Stimulated activated CD8-positive, alpha-beta memory T cell treated with anti-CD3 and anti-CD28 coated beads, Interleukin-15, amount 100 ng/mL, for 1 hour (primary cell): ENCODE results near the gene YJEFN3.

Experiments used
- DNase-seq: peaks from one replicate; pipeline ENCODE4 v3.0.0-alpha.2; 2020; ENCODE audit warnings: low read depth

Gene YJEFN3

DNA sequence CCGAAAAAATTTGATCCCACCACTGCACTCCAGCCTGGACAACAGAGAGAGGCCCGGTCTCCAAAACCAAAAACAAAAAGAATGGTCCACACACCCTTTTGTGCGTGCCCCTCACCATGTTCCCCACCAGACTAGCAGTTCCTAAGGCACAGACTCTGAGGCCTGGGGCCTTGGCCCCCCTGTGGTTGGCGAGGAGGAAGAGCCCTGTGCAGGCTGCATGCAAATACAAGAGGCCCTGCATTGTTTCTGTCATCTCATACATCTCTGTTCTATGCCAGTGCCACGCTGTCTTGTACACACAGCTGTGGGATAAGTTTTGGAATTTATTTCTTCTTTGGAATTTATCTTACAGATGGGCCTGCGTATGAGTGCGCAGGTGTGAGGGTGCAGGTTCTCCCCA is 4.7 kb upstream of the YJEFN3 start:
- no peak for DNase-seq

DNA sequence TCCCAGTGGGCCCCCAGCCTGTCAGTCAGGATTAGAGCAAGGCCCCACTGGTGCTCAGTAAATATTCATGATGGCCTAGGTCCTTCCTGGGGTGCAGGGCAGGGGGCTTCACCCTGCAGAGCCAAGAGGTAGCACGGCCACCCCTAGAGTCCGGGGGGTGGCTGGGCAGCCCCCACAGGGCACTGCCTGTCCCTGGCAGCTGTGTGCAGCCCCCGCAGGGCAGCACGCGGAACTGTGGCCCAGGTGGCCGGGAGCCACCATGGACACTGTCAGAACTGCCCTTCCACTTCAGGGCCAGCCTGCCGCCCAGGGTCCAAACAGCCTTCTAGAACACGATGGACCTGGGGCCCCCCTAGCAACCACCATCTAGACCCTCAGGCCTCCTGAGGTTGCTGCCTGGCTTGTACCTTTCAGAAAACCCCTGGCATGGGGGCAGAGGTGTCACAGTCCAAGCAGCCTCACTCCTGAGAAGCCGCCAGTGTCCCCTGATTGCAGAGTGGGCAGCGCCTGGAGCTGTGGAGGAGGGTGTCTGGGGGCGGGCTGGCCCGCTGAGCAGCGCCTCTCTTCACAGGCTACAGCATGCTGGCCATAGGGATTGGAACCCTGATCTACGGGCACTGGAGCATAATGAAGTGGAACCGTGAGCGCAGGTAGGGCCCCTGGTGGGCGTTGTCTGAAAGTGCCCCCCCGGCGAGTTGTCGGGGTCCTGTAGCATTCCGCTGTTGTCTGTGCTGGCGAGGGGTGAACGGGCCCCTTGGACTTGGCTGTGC is 2.9 kb upstream of the YJEFN3 start:
- no peak for DNase-seq

DNA sequence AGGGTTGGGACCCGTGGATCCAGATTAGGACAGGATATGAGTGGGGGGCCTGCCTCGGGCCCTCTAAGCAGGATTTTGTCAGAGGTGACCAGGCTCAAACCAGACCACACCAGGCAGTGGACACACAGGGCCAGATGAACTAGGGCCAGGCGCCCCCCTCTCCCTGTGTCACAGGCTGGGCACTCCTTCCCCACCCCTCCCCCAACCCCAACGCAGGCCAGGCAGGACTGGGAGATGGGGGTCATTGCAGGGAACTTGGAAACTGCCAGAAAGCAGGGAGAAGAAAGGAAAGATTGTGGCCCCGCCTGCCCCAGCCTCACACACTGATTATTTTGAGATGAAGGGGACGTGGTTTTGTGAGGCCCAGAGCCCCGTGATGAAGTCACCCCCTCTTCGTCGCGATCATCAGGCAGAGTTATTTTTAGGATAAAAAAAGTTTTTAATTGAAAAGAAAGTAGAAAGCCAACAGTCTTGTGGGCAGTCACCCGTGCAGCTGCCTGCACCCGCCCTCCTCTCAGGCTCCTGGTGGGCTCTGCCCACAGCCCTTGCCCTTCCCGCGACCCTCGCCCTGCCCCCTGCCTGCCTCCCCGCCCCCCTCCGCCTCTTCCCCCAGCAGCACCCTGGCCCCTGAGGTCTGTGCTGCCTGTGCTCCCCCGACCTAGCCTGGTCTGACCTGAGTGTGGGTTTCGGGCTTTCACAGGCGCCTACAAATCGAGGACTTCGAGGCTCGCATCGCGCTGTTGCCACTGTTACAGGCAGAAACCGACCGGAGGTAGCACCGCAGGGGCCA is 1.9 kb upstream of the YJEFN3 start:
- no peak for DNase-seq

DNA sequence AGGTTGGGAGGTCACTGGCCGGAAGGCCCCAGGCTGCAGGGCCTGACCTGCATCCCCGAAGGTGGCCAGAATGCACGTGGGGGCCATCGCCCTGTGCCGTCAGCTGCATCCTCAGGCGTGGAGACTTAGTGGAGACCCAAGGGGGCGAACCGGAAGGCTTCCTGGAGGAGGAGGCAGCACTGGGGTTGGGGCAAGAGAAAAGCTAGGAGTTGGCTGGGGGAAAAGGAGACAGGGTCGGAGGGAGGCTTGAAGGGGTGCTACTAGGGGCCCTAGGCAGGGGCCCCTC is 1.4 kb upstream of the YJEFN3 start:
- no peak for DNase-seq

DNA sequence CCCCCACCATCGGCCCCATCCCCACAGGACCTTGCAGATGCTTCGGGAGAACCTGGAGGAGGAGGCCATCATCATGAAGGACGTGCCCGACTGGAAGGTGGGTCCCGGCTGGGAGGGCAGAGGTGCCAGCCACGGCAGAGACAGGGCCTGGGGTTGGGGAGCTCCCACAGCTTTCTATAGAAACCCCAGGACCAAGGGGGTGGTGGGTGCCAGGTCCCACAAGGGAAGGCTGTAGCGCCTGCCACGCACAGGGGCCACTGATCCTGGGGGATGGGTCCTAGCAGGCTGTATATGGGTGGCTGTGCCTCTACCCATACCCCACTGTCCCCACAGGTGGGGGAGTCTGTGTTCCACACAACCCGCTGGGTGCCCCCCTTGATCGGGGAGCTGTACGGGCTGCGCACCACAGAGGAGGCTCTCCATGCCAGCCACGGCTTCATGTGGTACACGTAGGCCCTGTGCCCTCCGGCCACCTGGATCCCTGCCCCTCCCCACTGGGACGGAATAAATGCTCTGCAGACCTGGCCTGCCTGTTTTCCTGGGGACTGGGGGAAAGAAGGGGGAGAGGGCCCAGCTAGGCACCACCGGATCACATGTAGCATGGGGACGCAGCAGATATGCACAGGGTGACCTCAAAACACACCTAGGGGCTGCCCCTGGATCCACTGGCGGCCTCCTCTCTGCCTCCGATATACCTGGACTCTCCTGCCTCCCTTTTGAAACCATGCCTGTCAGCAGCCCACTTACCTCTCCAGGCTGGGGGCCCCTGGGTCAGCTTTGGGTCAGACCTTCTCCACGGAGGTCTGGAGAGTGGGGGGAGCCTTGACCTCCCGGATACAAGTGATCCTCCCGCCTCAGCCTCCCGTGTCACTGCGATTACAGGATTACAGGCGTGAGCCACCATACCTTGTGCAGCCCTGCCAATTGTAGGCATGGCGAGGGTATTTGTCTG is 761 bp upstream of the YJEFN3 start:
- no peak for DNase-seq

DNA sequence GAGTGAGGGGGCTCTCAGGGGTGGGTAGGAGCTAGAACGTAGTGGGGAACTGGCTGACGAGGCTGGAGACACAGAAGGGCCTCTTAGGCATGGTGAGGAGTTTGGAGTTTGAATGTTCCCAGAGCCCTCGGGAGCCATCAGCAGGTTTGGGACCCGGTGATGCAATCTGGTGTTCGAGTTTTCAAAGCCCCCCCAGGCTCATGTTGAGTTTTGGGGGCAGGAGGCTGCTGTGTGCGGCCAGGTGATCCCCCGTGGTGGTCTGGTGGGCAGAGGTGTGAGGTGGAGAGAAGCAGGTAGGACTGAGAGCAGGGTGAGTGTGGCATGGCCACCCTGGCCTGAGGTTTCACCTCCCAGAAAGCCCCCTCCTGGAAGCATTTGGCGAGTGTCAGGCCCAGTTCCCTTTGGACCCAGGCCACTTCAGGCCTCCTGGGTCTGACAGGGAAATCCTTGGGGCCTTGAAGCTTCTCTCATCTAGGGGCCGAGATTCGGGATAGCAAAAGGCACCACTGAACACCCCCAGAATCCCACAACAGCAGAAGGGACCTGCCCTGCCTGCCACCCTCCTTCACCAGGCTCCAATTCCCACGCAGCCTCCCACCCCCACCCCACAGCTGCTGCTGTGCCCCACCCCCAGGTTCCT is 1.2 kb downstream of the YJEFN3 start:
- no peak for DNase-seq

DNA sequence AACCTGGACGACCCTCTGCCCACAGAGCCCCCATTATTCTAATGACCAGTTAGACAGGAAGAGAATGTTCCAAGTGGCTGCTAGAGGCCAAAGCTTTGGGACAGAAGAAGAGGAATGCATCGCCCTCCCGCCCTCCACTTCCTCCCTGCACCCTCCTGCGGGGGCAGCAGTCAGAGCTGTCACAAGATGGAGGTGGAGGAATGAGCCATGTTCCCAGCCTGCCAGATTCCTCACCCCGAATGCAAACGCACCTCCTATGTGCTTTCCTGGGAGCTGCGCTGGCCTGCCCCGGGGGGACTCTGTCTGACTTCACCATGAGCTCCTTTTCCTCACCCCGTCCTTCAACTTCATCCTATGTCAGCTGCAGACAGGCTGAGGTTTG is 1.7 kb downstream of the YJEFN3 start:
- no peak for DNase-seq

DNA sequence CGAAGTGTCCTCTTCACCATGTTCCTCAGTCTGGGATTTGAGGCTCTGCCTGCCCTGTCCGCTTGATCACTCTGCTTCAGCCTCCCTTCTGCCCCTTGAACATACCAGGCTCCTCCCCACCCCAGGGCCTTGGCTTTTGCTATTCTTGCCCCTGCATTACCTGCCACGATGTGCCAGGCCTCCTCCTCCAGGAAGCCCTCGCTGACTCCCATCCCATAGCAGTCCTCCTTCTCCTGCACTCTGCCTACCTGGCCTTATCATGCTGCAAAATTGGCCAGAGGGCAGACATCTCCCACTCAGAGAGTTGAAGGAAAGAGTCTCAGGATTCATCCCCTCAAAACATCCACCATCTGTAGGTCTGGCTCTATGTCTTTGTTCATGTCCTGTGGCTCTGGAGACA is 2.2 kb downstream of the YJEFN3 start:
- no peak for DNase-seq

DNA sequence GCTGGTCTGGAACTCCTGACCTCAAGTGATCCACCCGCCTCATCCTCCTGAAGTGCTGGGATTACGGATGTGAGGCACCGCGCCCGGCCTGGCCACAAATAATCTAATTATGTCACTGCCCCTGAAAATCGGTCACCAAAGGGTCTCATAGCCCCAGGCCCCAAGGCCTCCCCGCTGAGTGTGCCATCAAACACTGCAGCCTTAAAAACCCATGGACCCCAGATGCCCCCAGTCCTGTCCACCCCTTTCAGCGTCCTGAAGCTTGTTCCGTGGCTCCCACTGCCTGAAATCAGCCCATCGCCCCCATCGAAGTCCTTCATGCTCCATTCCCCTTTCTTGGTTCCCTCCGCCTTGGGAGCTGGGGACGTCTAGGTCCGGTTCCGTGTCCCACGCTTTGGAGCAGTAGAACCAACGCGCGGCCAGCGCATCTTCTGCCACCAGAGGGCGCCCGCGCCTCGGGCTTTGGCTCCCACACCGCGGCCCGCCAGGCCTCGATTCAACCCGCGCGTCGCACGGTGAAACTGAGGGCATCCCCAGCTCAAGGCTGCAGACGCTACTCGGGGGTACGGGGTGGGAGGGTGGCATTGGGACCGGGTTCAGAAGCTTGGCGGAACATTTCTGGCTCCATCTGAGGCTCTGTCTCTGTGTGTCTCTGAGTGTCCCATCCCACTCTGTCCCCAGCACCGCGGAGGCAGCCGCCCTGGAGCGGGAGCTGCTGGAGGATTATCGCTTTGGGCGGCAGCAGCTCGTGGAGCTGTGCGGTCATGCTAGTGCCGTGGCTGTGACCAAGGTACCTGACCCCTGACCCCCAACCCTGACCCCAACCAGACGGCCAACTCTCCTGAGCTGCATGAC is 3.5 kb downstream of the YJEFN3 start:
- DNase-seq, result peak; percentile 86

DNA sequence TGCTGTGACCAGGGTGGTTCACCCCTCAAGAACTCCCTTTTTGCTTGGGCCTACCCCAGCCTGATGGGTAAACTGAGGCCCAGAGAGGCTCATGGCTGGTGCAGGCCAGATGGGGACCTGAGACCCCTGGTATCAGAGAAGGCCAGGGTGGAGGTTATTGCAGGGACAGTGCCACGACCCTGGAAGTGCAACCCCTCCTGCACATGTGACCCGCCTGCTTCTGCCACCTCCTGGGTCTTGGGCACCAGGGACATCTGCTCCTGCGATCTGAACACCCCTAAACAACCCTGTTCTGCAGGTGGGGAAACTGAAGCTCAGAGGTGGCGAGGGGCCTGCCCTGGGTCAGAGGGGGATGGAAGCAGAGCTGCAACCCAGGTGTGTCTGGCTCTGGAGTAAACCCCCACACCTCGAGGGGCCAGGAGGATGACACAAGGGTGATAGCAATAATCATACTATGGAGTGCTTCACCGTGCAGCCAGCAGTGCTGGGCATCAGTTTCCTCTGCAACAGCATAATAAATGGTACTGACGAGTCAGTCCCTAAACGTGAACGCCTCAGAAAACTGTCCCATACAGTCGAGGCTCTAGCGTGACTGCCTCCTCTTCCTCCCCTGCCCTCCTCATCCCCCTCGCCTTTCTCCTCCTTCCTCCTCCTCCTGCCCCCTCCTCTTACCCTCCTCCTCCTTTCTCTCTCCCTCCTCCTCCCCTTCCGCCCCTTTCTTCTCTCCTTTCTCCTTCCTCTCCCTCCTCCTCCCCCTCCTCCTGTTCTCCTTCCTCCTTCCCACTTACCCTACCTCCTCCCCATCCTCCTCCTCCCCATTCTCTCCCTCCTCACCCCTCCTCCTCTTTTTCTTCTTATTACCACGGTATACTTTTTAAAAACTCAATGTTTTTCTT is 4.3 kb downstream of the YJEFN3 start:
- no peak for DNase-seq

DNA sequence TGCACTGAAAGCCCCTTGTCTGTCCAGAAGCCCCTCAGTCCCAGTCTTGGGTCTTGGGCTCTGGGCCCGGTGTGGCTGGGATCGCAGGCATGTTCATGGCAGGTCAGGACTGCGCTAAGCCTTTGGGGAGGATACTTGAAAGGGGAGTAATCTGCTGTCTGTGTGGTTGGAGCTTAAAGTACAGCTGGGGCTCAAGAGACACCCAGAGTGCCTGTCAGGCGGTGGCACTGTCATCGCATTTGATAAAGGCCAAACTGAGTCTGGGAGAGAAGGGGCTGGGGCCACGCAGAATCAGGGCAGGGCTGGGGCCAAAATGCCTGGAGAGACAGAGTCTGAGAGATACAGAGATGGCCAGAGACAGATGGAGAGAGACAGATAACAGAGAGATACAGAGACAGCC is 5.1 kb downstream of the YJEFN3 start:
- DNase-seq, result no peak

DNA sequence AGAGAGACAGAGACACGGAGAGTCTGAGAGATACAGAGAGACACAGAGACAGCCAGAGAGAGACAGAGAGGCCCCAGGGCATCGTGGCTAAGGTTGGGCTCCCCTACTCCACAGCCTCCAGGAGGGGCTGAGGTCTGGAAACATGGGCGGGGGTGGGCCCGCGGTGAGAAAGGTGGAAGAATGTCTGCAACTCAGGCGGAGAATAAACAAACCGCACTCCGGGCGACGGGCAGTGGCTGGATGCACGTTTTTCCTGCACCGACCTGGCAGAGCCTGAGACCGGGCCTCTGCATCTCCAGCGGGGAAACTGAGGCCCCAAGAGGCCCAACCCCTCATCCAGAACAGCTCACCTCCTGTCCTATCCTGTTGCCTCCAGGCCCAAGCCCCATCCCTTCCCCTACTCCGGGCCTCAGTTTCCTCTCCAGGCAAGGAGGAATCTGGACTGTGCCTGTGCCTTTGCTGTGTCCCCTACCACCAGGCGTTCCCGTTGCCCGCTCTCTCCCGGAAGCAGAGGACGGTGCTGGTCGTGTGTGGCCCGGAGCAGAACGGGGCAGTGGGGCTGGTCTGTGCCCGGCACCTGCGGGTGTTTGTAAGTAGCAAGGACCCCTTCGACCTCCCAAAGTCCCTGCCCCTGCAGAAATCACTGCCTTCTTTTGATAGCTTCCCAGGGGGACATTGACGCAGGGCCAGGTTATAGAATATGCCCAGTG is 6.0 kb downstream of the YJEFN3 start:
- no peak for DNase-seq

DNA sequence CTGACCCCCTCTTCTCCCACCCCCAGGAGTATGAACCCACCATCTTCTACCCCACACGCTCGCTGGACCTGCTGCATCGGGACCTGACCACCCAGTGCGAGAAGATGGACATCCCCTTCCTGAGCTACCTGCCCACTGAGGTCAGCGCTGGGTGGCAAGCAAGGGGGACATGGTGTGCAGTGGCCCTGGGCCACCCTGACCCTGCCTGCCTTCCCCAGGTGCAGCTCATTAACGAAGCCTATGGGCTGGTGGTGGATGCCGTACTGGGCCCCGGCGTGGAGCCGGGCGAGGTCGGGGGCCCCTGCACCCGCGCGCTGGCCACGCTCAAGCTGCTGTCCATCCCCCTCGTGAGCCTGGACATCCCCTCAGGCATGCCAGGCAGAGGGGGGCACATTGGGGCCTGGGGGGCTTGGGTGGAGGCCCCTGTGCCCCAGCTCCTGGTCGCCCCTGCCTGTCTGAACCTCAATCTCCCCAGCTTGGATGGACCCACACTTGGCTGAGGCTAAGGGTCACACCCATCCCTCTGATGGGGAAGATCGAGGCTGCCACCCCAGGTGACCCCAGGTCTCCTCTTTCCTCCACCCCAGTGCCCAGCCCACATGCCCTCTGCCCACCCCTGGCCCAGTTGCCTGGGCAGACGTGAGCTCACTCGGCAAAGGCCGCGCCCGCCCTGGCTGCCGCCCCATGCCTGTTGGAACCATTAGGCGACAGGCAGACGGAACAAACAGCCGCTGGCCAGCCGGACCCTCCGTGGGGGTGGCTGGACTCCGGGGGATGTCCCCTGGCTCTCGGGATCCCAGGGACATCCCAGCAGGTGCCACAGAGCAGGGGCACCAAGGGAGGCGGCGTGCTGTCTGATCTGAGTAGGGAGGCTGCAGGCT is 6.8 kb downstream of the YJEFN3 start:
- no peak for DNase-seq

DNA sequence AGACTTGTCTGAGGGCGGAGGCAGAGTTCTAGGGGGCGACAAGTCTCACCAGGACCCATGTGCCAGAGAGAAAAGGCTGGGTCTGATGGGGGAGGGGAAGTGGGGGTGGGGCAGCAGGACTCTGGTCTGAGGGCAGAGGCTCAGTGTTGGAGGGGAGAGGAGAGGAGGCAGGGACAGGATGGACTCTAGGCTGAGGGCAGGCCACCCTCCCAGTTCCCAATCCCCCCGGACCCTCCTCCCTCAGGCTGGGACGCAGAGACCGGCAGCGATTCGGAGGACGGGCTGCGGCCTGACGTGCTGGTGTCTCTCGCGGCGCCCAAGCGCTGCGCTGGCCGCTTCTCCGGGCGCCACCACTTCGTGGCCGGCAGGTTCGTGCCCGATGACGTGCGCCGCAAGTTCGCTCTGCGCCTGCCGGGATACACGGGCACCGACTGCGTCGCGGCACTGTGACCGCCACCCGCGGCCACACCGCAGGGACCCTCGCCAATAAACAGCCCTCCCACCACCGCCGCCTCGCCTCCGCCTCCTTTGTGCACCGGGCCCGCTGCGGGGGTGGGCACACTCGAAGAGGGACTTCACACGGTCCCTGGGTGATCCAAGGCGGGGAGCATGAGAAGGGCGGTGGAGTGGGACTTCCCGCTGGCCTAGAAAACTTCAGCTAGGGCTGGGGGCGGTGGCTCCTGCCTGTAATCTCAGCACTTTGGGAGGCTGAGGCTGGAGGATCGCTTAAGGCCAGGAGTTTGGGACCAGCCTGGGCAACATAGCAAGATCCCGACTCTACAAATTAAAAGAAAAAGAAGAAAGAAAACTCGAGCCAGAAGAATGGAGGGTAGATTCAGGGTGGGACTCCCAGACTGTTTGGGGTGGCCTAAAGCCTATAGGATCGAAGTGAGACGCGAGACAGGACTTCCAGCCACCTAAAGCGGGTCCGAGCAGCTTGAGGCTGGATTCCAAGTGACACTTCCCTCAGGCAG is 8.7 kb downstream of the YJEFN3 start:
- no peak for DNase-seq

DNA sequence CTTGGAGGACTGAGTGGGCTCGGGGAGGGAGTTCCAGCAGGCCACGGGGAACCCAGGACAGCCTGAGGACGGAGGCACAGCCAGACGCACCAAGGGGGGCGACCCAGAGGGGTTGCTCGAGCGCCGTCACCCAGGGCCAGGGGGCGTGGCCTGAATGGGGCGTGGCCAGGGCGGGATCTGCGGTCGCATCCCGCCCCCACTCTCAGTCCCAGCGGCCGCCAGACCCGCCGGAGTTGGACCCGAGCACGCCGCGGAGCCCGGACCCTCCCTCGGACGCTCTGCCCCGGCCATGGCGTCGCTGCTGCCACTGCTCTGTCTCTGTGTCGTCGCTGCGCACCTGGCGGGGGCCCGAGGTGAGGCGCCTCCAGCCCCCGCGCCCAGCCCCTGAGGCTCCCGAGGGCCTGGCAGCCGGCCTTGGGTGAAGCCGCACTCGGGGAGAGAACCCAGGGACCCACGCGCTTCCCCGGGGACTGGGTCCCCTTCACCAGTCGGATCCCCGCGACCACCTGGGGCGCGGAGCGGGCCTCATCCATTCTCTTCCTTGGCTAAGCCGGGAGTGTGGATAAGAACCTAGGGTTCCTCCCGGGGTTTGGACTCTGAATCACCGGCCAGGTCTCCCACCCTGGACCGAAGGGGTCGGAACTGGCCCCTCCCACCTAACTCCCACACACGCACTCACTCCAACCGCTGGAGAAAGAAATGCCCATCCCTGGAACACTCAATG is 9.5 kb downstream of the YJEFN3 start, which contains the start of gene CILP2:
CILP2 (plus strand) TSS at position 205 of the 724 bp plus-strand sequence; CDS start at position 290, 85 bp downstream.
- no peak for DNase-seq

DNA sequence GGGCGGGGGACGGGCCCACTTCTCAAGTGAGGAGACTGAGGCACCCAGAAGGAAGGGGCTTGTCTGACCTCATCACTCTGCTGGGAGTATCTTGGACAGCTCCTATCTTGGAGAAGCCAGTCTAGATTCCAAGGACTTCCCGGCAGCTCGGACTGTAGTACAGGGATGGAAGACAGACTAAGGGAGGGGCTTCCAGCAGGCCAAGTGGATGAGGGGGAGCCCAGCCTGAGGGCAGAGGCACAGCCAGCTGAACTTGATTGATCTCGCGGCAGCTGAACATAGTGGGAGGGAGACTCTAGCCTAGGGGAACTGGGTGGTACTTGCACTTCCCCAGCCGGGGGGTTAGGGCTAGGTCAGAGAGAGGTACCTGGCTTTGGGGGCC is 10.1 kb downstream of the YJEFN3 start:
- no peak for DNase-seq

DNA sequence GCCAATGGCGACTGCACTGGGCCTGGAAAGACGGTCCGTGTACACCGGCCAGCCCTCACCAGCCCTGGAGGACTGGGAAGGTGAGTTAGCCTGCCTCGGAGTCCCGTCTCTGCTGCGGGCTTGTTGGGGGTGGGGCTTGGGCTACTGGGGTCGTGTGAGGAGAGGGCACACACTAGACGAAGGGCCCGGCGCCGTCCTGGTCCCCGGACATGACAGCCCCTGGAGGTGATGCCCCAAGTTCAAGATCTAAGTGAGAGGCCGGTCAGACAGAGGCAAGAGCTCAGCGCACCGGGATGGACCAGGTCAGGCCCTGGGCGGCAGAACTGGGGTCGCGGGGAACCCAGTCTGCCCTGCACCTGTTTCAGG is 11.0 kb downstream of the YJEFN3 start:
- no peak for DNase-seq
